GM12801 (cell line): Measurements from ENCODE around the gene GATB.

Experiments used
- TF ChIP-seq, protein P1 (sequence below): IDR thresholded peaks from one replicate; pipeline ENCODE4 v1.5.1; 2011; ENCODE audit warnings: control low read depth; ENCODE audit not compliant: insufficient read length; ENCODE audit errors: extremely low read depth

GATB gene

DNA sequence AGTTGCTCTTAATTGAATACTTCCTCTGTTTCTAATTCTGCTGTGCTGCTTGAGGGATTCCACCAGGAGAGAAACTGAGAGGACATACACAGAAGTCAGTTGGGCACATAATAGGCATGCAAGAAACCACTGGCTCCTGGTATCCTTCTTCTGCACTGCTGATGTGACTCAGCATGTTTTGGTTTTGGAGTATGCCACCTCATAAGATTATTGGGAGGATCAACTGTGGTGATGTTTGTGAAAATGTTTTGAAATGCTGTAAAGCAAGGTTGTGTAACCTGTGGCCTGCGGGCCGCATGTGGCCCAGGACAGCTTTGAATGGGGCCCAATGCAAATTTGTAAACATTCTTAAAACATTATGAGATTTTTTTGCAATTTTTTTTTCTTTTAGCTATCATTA, 119.6 kb downstream of the GATB start:
- TF ChIP-seq, protein P1, sequence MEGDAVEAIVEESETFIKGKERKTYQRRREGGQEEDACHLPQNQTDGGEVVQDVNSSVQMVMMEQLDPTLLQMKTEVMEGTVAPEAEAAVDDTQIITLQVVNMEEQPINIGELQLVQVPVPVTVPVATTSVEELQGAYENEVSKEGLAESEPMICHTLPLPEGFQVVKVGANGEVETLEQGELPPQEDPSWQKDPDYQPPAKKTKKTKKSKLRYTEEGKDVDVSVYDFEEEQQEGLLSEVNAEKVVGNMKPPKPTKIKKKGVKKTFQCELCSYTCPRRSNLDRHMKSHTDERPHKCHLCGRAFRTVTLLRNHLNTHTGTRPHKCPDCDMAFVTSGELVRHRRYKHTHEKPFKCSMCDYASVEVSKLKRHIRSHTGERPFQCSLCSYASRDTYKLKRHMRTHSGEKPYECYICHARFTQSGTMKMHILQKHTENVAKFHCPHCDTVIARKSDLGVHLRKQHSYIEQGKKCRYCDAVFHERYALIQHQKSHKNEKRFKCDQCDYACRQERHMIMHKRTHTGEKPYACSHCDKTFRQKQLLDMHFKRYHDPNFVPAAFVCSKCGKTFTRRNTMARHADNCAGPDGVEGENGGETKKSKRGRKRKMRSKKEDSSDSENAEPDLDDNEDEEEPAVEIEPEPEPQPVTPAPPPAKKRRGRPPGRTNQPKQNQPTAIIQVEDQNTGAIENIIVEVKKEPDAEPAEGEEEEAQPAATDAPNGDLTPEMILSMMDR, result no peak

DNA sequence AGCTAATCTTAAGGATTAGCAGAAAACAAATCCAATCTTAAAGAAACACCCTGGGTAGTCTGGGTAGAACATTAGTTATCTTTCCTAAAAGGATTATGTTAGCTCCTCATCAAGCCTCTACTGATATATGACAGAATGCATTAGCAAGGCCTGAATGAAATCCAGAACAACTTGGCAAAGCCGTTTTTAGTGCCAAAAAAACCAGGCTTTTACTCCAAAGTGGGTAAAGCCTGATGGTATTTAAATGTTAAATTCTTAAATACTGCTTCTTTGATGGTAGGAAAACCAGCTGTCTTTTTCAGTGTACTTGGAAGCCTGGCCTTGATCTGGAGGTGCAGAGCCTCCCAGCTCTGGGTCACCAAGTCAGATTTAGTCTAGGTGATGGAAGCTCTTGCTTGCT, 120.4 kb downstream of the GATB start:
- TF ChIP-seq, protein P1, result no peak

DNA sequence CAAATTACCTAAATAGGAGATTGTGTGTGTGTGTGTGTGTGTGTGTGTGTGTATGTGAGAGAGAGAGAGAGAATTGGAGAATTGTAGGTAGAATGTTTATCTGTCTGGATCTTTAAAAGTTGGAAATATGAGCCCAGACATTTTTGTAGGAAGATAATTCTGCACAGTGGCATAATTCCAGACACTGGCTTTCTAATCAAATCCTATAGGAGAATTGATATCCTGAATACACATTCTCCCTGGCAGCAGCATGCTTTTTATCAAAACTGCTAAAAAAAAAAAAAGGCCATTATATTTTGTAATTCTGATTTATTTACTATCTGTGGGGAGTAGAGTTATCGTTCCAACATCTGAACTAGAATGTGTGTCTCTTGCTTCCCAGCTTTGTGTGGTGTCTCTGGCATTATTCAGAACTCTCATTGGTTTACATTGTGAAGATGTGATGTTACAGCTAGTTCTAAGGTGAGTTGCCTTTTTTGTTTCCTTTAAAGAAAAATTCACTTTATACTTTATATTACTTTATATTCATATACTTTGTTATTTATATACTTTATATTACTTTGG, 122.4 kb downstream of the GATB start:
- TF ChIP-seq, protein P1, result no peak

DNA sequence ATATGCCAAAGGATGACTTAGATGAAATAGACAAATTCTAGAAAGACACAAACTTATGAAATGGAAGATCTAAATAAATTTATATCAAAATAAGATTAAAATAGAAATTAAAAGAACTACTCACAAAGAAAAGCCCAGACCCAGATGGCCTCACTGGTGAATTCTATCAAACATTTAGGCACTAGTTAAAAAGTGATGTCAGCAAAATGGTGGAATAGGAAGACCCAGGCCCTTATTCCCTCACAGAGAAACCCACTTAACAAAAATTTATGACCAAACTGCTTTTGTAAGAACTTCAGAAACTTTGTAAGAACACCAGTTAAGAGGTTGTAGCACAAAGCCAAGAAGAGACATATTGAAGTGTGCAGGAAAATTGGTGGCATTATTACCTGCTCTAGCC, 129.5 kb downstream of the GATB start:
- TF ChIP-seq, protein P1, result no peak

DNA sequence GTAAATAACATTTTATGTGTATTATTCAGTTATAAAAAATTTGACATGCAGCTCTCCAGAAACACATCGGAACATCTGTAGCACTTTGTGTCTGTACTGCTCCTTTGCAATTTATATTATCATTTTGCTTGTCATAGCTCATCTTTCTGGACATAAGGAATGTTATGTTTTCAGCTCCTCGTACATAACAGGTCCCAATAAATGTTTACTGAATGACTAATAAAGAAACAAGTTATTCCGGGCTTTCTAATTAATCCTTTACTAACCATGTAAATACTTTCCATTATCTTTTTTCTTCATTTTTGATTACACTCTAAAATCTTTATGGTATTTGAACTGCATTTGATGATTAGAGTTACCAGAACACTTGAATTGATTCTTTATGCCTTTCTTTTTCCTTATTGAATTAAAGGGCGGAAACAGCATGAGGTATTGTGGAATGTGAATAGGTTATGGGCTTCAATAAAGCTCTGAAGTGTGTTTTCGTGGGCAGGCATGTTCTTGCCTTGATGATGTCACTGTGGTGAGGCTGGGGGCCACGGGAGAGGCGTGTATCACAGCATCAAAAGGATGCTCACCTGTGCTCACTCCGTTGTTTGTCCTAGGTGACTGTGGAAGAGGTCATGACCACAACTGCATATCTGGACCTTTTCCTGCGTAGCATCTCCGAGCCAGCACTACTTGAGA, 131.6 kb downstream of the GATB start:
- TF ChIP-seq, protein P1, result no peak

DNA sequence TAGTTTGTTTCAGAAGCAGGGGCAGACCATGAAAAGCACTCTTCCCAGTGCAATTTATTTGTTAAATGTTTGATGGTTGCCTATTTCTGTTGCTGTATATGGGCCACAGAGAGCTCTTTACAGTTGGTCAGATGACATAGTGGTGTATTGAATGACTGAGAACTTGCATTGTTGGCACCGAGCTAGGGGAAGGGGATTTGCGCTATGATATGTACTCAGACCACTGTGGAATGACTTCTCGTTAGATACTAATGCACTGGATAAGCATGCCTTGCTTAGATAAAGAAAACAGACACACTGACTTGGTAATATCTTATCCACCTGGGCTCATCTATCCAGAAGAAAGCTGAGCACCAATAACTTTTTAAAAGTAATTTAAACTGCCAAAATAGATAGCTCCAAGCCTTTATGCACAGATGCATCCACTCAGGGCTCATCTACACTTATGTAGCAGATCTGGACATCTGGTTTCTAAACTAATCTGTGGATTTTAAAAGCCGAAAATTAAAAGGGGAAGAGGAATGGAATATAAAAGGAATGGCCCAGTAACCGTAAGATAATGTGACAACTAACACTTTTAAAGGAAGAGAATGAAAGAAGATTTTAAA, 132.7 kb downstream of the GATB start:
- TF ChIP-seq, protein P1, result no peak

DNA sequence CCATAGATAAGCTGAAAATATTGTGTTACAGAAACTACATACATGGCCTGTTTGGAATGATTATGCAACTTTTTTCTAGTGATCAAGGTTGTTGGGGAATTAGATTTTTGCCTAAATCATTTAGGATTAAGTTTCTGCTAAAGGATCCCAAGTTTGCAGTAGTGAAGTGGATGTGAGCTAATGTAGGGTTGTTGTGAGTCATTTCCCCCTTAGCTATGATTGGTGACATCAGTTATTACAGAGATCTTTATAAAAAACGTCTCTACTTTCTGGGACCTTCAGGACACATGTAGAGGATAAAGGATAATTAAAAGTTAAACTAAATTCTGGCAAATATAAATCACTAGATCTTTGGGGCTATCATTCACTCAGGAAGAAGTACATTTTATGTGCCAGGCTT, 133.3 kb downstream of the GATB start:
- TF ChIP-seq, protein P1, result no peak
